ENCODE results near the gene HMG20A.
"Not testable (repeated sequence)": the region's sequence is repeated elsewhere in the genome, so short reads cannot be mapped to it uniquely, and the experiment has no call there.

The HMG20A gene

DNA sequence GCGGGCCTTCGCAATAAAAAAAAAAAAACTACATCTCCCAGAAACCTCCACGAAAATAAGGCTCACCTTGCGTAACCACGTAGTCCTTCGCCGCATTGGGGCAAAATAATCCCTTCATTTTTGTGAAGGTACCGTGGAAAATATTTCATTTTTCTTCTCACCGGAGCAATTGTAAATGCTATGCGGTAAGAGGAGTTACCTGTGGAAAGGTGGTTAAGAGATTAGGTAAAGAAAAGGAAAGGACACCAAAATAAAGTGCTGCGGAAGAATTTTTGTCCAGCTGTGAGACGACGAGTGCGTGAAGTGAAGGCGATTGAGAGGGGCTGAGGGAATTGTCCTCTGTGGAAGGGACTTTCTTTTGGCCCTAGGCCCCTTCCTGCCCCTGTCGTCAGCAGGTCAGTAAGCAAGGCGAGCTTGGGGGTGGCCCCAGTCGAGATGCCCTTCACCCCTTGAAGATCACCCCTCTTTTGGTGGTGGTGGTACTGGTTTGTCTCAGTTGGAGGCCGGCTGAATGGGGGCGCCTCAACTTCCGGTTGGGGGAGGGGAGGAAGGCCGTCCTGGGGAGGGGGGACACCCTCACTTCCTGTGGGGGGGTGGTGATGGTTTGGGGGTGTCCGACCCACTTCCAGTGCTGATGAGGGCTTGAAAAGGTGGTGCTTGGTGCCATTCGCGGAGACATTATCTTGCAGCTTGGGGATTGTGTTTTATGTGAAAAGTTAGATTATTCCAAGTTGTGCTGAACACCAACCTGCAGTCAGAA is at the start of gene HMG20A:
TSS of gene HMG20A (plus strand) at position 279 of the 760 bp plus-strand sequence. CDS start 37,520 bp downstream, outside the sequence.
- peak; percentile 37 to 47 for DNase-seq

DNA sequence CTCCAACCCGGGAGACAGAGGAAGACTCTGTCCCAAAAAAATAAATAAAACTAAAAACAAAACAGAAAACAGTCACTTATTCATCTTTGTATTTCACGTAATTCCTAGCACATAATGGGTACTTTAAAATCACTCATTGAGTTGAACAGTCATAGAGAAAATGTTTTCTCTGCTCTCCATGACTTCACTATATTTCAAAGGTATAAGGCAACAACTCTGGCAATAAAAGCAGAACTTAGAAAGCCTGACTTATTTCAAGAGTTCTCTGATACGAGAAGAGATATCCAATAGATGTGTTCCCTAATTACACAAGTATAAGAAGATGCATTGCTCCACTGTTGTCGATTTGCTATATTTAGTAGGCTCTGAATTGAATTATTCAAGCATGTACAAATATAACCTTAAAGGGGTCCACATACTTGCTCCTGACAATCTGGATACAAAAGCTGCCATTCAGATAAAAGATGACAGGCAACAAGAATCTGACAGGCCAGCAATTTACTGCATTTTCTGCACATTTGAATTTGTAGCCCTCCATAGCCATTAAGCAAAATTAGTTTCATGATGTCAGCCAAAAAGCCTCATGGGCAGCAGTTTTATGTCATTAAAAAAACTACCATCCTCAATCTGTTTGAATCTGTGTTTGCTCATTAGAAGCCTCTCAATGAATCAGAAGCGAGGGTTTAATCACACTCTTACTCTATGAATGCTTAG is 48.7 kb upstream of the HMG20A start:
- no peak for DNase-seq

DNA sequence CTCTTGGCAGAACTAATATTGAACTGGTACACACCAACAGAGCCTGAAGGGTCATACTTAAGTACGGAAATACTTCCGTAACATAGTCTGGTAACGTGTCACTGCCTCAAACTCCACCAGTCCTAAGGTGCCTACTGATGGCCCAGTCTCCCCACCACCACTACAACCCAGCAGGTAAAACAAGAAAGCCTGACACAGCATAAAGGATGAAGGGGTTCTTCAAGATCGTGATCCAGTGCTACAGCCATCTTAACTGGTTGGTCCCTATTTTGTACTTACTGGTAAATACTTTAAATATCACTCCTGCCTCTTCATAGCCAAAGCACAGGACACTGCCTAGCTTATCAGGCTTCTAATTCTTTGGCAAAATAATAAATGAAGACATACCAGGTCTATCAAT is 47.2 kb upstream of the HMG20A start:
- no peak for DNase-seq

DNA sequence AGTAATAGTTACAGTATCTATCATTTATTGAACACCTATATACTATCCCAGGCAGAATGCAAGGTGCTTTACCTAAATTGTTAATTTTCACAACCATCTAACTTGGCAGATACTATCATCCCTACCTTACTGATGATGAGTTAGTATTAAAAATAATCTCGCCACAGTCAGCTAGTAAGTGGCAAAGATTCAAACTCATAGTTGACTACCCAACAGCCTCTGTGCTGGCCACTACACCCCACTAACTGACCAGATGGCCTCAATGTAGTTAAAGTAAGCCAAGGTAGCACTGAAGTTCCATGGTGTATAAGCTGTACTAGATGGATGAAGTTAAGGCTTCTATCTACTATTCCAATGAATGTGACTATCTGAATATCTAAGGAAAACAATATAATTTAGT is 45.6 kb upstream of the HMG20A start:
- no peak for DNase-seq

DNA sequence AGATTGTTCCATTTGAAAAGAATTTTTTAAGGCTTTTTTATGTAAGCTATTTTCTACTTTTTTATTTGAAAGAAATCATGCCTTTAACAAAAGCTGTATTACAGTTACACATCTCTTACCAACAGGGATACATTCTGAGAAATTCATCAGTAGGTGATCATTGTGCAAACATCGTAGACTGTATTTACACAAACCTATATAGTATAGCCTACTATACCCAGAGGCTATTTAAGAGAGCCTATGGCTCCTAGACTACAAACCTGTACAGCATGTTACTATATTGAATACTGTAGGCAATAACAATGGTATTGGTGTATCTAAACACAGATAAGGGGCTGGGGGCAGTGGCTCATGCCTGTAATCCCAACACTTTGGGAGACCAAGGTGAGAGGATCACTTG is 43.9 kb upstream of the HMG20A start:
- no peak for DNase-seq

DNA sequence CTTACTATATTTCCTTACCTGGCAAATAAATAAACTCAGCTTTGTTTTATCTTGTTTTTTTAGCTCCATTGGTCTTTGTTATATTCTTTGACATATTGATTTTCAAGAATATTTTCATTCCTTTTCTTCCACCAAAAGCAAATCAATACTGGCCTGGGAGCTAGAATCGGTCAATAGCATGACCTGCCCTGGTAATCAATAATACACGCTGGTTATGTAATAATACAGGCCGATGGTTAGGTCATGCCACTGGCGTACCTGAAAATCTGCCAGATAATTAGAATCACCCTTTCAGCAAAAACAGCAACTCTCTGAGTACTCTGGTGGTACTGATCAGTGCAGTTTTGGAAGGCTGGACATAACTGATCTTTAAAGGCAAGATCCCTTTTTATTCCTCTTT is 40.7 kb upstream of the HMG20A start:
- no peak for DNase-seq

DNA sequence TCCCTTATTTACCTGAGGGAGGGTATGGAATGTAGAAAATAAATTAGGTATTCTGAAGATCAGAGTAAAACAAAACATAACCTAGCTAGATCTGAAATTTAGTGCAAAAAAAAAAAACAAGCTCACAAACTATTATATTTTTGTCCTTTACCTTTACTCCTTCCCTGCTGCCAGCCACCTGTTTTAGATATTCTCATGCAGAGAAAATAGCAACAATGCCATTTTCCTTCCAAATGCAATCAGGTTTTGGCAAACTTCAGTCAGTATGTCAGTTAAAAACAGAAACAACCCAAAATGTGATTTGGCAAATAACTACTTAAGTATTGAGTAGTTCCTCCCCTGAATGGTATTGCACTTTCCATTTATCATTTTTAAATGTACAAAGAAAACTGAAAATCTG is 36.6 kb upstream of the HMG20A start:
- DNase-seq = no peak

DNA sequence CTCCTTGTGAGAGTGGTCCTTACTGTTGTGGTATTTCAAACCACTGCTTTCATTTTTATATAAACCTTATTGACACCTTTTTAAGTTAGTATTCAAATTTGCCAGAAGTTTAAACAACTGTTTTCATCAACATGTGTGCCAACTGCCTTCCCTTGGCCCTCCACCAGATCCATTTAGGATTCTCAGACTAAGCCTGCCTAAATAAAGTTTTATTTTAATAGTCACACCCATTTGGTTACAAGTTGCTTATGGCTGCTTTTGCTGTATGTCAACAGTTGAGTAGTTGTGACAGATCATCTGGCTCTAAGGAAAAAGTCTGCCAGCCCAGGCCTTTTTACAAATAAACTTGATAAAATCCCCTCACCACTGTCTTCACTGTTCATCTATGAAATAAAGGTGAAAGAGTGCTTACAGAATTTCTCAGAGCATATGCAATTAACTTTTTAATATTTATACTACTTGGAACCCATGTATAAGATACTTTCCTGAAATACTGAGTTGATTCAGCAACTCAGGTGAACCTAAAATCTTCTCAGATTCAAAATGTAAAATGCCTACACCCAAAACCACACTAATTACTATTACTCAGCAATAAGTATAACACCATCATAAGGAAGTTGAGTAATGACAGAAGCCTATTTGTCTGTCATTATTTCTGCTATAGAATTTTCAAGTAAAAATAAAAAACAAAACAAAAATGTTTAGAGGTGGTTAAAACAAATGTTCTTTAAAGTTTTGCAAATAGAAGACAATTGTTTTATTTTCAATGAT is 35.9 kb upstream of the HMG20A start:
- DNase-seq = no peak

DNA sequence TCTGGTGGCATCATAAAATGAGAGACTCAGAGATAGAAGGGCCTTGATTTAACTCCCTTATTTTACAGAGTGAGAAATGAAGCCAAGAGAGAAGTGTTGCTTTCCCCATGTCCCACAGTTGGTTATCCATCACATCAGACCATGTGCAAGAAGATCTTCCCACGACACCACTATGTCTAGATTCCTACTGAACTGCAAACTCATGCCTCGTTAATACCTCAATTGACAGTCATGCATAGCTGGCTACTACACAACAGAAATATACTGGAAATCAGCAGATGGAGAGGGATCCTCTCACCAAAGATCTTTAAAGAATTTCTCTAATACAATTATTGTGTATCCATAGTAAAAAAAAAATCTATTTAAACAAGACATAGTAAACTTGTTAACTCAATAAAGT is 34.1 kb upstream of the HMG20A start:
- DNase-seq = no peak

DNA sequence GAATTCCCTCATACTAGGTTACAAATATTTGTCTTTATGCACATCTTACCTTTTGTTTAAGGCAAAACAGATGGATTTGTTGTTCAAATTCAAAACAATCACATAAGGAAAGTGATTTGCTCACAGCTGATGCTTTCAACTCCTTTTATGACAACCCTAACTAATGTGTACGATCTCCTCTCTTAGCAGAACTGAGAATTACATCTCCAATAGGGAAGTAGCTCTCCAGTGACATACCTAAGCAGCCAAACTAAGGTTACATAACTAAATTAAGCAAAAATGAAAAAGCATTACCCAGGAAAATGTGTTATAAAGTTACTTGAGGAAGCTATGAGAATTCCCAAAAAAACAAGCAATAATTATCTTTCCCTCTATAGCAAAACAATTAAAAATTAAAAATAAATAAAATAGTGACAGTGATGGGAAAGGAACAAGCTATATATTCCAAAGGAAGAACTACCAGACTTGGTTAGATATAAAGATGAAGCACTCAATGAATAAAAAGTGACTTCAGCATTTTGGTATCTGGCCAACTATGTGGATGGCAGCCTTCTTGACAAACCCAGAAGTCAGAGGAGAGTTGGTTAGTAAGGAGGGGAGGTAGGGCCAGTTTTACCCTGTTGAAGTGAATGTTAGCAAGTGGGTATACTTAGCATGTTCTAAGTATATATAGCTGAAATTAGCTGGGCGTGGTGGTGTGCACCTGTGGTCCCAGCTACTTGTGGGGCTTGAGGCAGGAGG is 33.2 kb upstream of the HMG20A start:
- DNase-seq = no peak

DNA sequence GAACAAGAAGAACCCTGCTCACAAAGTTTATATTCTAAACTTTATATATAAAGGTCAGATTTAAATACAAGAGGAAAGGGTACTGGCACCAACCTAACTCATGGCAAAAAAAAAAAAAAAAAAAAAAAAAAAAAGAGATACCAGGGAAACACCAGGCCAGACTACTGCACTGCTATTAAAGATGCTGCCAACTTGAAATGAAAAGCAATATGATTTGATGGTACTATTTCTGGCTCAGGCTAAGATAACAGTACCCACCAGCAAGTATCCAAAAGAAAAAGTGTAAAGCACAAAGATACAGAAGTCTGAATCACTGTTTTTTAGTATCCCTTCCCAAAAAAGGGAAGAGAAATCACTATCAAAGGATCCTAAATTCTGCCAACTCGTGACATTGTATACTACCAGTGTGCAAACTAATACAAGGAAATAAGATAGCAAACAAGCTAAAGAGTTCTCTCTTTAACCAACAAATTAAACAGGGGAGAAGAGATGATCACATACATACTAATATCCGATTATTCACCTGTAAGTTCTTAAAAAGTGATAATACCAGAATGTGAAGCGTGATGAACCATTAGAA is 29.2 kb upstream of the HMG20A start:
- no peak for DNase-seq

DNA sequence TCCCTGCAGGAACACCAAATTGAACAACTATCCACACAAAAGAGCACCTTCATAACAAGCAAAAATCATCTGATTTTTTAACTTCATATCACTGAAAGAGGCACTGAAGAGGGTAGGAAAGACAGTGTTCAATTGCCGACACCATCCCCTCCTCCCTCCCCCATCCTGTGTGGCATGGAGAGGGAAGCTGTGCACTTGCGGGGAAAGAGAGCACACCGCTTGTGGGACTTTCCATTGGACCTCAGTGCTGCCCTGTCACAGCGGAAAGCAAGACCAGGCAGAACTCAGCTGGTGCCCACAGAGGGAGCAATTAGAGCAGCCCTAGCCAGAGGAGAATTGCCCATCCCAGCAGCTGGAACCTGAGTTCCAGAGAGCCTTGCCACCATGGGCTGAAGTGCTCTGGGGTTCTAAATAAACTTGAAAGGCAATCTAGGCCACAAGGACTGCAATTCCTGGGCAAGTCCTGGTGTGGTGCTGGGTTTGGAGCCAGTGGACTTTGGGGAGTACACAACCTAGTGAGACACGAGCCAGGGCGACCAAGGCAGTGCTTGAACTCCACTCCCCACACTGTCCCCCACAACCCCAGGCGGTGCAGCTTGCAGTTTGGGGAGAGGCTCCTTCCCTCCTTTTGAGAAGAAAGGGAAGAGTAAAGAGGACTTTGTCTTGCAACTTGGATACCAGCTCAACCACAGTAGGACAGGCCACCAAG is 27.8 kb upstream of the HMG20A start:
- DNase-seq = no peak

DNA sequence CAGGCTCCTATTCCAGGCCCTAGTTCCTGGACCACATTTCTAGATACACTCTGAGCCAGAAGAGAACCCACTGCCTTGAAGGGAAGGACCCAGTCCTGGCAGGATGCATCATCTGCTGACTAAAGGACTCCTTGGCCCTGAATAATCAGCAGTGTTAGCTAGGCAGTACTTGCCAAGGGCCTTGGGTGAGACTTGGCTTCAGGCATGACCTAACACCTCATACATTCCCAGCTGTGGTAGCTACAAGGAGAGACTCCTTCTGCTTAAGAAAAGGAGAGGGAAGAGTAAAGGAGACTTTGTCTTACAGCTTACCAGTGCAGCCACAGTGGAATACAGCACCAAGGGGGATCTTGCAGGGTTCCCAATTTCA is 27.2 kb upstream of the HMG20A start:
- DNase-seq = no peak

DNA sequence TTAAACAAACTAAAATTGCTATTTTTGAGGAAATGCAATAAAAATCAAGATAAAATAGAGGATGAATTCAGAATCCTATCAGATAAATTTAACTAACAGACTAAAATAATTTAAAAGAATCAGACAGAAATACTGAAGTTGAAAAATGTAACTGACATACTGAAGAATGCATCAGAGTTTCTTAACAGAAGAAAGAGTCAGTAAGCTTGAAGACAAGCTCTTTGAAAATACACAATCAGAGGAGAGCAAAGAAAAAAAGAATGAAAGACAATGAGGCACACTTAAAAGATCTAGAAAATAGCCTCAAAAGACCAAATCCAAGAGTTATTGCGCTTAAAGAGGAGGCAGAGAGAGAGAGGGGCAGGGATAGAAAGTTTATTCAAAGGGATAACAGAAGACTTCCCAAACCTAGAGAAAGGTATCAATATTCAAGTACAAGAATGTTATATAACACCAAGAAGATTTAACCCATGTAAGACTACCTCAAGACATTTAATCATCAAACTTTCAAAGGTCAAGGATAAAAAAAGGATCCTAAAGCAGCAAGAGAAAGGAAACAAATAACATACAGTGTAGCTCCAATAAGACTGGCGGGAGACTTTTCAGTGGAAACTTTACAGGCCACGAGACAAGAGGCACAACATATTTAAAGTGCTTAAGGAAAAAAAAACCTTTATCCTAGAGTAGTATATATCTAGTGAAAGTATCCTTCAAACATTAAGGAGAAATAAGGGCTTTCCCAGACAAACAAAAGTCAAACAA is 25.5 kb upstream of the HMG20A start:
- no peak for DNase-seq

DNA sequence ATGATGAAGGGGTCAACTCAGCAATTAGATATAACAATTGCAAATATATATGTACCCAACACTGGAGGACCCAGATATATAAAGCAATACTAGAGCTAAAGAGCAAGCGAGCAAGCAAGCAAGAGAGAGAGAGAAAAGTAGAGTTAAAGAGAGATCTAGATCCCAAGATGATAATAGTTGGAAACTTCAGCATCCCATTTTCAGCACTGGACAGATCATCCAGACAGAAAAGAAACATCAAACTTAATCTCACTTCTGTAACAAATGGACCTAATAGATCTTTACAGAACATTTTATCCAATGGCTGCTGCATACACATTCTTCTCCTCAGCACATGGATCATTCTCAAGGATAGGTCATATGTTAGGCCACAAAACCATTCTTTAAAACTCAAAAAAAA is 24.0 kb upstream of the HMG20A start:
- DNase-seq = no peak

DNA sequence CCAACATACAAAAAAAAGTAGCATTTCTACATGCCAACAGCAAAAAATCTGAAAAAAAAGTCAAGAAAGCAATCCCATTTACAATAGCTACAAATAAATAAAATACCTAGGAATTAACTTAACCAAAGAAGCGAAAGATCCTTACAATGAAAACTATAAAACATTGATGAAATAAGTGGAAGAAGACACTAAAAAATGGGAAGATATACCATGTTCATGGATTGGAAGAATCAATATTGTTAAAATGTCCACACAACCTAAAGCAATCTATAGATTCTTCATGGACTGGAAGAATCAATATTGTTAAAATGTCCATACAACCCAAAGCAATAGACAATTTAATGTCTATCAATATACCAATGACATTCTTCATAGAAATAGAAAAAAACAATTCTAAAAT is 21.8 kb upstream of the HMG20A start:
- DNase-seq = no peak

DNA sequence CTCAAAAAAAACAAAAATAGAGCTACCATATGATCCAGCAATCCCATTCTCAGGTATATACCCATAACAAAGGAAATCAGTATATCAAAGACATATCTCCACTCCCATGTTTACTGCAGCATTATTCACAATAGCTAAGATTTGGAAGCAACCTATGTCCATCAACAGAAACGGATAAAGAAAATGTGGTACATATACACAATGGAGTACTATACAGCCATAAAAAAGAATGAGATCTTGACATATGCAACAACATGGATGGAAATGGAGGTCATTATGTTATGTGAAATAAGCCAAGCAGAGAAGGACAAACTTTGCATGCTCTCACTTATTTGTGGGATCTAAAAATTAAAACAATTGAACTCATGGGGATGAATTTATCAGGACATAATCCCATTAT is 20.4 kb upstream of the HMG20A start:
- DNase-seq = no peak

DNA sequence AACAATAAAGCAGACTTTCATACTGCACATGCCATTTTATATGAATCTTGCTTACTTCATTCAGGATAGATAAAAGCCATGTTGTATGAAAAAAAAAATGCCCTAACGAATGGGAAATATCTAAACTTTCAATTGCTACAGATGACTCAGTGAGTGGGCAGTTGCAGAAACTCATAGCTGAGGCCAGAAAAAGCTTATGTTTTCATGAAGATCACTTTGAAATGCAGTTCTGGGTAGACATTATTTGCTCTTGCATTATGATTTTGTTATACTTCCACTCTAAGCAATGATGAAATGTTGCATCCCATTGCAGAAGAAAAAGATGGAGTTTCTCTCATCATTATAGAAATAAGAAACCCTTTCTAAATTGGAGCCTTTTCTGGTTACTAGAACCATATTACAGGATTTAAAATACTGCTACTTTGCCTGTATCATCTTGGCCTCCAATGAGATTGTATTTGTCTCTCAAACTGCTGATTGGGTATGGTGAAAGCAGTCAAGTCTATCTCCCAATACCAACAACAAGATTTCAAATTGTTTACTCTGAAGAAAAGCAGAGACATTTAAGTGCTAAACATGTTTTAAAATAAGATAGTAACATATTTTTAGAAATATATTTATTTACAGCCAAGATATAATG is 17.8 kb upstream of the HMG20A start:
- DNase-seq = no peak

DNA sequence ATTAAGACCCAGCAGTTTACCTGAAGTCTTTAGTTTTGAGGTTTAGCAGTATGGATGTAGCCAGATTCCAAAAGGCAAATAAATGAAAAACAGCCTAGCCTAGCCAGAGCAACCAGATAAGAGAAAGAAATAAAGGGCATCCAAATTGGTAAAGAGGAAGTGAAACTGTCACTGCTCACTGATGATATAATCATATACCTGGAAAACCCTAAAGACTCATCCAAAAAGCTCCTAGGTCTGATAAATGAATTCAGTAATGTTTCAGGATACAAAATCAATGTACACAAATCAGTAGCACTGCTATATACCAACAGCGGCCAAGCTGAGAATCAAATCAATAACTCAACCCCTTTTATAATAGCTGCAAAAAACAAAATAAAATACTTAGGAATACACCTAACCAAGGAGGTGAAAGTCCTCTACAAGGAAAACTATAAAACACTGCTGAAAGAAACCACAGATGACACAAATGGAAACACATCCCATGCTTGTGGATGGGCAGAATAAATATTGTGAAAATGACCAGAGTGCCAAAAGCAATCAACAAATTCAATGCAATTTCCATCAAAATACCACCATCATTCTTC is 14.4 kb upstream of the HMG20A start:
- DNase-seq = not testable (repeated sequence)

DNA sequence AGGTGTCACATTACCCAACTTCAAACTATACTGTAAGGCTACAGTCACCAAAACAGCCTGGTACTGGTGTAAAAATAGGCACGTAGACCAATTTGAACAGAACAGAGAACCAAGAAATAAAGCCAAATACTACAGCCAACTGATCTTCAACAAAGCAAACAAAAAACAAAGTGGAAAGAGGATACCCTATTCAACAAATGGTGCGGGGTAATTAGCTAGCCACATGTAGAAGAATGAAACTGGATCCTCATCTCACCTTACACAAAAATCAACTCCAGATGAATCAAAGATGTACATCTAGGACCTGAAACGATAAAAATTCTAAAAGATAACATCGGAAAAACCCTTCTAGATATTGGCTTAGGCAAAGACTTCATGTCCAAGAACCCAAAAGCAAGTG is 13.8 kb upstream of the HMG20A start:
- no peak for DNase-seq

All from activated CD4-positive, alpha-beta T cell treated with anti-CD3 and anti-CD28 coated beads for 4 hours (primary cell).